Erythroblast (primary cell): ENCODE data around the gene HEXIM1.

ENCODE experiments used
- DNase-seq, 2 experiments: peaks; one replicate each; lab custom pipeline; 2025; lab: John Stamatoyannopoulos, UW
- GATA1 ChIP-seq: IDR thresholded peaks from 2 replicates; pipeline ENCODE4 v1.6.1; 2011; ENCODE audit warnings: low read depth, mild to moderate bottlenecking, control low read depth, low read length, moderate library complexity
- POLR2A ChIP-seq: IDR thresholded peaks from 2 replicates; pipeline ENCODE4 v1.6.1; 2011; ENCODE audit warnings: mild to moderate bottlenecking, low read length

Gene HEXIM1

GRCh38 chr17:45108595-45109521, 39.4 kb upstream of the HEXIM1 start:
- TF ChIP-seq GATA1 = no peak
- TF ChIP-seq POLR2A = no peak
- DNase-seq = no peak

- no peak for DNase-seq
- TF ChIP-seq POLR2A (no peak), GATA1 (no peak)
Measured at GRCh38 chr17:45110676-45111611, 37.3 kb upstream of the HEXIM1 start.

GRCh38 chr17:45111850-45112249, 36.4 kb upstream of the HEXIM1 start:
- TF ChIP-seq GATA1 = no peak
- no peak for TF ChIP-seq POLR2A
- no peak for DNase-seq

- no peak for TF ChIP-seq GATA1
- DNase-seq = no peak
Measured at GRCh38 chr17:45112559-45113423, 35.5 kb upstream of the HEXIM1 start.

- no peak for DNase-seq
- no peak for TF ChIP-seq POLR2A
Measured at GRCh38 chr17:45113424-45113754, 34.9 kb upstream of the HEXIM1 start.

- no peak for DNase-seq
- TF ChIP-seq POLR2A (no peak), GATA1 (no peak)
Measured at GRCh38 chr17:45114117-45114932, 34.0 kb upstream of the HEXIM1 start.

GRCh38 chr17:45115015-45115625, 33.2 kb upstream of the HEXIM1 start:
- no peak for DNase-seq
- TF ChIP-seq GATA1 = no peak
- TF ChIP-seq POLR2A = no peak

- no peak for TF ChIP-seq POLR2A
- TF ChIP-seq GATA1 = no peak
- no peak for DNase-seq
Measured at GRCh38 chr17:45115871-45116270, 32.4 kb upstream of the HEXIM1 start.

- DNase-seq = no peak
- TF ChIP-seq GATA1 (no peak), POLR2A (no peak)
Measured at GRCh38 chr17:45116434-45117016, 31.8 kb upstream of the HEXIM1 start.

GRCh38 chr17:45117334-45117733, 30.9 kb upstream of the HEXIM1 start:
- no peak for DNase-seq
- TF ChIP-seq POLR2A = no peak
- no peak for TF ChIP-seq GATA1

- TF ChIP-seq POLR2A (no peak), GATA1 (no peak)
- no peak for DNase-seq
Measured at GRCh38 chr17:45117848-45118646, 30.2 kb upstream of the HEXIM1 start.
